Superior temporal gyrus (tissue), 1 donor: Measurements from ENCODE around the gene SMAP1.
"Not testable (repeated sequence)": the region's sequence is repeated elsewhere in the genome, so short reads cannot be mapped to it uniquely, and the experiment has no call there.

Source experiments
- DNase-seq: peaks from one replicate; pipeline ENCODE4 v3.0.0-alpha.2; 2016; ENCODE audit errors: extremely low spot score

Gene SMAP1

DNA sequence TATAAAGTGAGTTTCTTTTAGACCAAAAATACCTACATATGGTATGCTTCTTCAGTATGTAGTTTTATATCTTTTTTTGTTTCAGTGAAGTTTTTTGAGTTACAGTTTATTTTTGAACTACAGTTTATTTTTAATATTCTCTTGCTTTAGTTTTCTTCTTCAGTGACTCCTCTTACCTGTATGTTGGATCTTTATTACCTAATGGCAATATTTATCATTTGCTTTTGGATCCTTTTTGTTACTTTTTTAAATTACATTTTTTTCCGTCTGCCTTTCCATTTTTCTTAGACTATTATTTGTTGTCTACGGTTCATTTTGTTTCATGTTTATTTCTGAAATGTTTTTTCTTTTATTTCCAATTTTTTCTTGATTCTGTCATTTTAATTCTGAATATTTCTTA is 71.9 kb downstream of the SMAP1 start:
- DNase-seq, result no peak

DNA sequence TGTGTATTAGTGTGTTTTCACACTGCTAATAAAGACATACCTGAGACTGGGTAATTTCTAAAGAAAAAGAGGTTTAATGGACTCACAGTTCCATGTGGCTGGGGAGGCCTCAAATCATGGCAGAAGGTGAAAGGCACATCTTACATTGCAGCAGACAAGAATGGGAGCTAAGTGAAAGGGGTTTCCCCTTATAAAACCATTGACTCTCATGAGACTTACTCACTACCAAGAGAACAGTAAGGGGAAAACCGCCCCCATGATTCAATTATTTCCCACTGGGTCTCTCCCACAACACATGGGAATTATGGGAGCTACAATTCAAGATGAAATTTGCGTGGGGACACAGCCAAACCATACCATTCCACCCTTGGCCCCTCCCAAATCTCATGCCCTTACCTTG is 73.1 kb downstream of the SMAP1 start:
- DNase-seq, result not testable (repeated sequence)

- not testable (repeated sequence) for DNase-seq
Measured at GRCh38 chr6:70742462-70742861, 74.8 kb downstream of the SMAP1 start.

DNA sequence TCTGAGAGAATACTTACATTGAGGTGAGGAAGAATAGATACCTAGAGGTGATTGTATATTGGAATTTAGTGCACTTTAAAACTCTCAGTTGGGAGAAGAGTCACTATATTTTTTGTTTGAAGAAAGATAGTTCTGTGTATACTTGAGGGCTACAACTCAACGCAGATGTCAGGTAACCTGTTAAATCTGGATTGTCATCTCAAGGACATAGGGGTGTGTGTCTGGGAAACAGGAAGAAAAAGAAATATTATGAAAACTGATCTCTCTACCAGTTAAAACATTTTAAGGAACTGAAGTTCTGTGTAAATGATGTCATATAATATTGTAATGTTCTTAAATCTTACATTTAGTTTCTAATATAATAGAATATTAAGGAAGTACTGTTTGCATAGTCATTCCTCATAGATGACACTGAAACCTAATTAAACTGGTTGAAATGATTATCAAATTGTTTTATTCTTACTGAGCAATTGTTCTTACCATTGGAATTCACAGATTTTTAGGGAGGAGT is 86.2 kb downstream of the SMAP1 start:
- DNase-seq, result no peak

GRCh38 chr6:70758883-70759282 is 91.2 kb downstream of the SMAP1 start:
- no peak for DNase-seq

- DNase-seq, result no peak
Measured at GRCh38 chr6:70763754-70764510, 96.2 kb downstream of the SMAP1 start.

- DNase-seq, result no peak
Measured at GRCh38 chr6:70764706-70765105, 97.0 kb downstream of the SMAP1 start.

- not testable (repeated sequence) for DNase-seq
Measured at GRCh38 chr6:70771351-70771750, 103.7 kb downstream of the SMAP1 start.

DNA sequence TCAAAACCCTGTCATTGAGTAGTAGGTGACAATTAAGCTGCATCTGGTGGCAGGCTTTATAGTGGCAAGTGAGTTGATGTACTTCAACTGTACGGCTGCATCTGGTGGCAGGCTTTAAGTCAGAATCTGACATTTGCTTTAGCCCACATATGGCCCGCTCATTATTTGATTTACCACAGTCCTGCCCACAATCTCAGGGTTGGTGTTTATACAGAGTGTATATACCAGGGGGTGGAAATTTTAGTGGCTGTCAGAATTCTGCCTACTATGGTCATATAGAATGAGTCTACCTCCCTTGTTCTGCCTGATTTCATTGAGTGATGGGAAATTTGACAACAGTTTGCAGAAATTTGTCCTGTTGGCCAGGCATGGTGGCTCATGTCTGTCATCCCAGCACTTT is 112.3 kb downstream of the SMAP1 start:
- DNase-seq, result no peak

- DNase-seq, result no peak
Measured at GRCh38 chr6:70790483-70791224, 123.0 kb downstream of the SMAP1 start.

GRCh38 chr6:70797625-70798024 is 129.9 kb downstream of the SMAP1 start:
- DNase-seq, result no peak

DNA sequence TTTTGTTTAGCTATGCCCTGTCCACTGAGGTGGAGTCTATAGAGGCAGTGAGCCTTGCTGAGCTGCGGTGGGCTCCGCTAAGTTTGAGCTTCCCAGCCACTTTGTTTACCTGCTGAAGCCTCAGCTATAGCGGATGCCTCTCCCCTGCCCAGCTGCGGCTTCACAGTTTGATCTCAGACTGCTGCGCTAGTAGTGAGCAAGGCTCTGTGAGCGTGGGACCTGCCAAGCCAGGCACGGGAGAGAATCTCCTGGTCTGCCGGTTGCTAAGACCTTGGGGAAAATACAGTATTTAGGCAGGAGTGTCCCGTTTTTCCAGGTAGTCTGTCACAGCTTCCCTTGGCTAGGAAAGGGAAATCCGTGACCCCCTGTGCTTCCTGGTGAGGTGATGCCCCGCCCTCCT is 138.4 kb downstream of the SMAP1 start:
- DNase-seq, result no peak

DNA sequence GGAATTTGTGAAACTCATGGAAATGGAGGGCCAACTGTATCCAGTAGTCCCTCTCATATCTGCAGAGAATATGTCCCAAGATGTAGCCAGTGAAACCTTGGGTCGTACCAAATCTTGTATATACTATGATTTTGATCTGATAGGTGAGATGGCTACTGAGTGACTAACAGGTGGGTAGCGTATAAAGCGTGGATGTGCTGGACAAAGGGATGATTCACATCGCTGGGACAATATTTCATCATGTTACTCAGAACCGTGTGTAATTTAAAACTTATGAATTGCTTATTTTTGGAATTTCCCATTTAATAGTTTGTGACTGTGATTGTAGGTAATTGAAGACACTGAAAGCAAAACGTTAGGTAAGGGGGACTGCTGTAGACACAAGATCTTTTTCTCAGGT is 144.1 kb downstream of the SMAP1 start:
- no peak for DNase-seq

GRCh38 chr6:70813885-70814284 is 146.2 kb downstream of the SMAP1 start:
- no peak for DNase-seq

DNA sequence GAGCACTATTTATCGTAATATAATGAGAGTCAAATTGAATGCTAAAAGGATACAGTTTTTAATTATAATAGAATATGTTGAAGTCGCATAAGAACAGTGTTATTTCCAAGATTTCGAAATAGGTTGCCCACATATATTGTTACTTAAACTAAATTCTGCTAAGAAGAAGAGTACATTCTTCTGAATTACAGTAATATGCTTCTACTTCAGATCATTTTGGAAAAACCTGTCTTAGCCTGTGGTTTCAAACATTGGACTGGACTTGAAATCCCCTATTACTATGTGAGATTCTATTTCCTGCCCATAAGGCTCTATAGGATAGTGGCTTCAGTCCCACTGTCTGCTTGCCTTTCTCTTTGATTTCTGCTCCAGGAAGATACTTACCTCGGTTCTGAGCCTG is 152.0 kb downstream of the SMAP1 start:
- DNase-seq, result no peak

DNA sequence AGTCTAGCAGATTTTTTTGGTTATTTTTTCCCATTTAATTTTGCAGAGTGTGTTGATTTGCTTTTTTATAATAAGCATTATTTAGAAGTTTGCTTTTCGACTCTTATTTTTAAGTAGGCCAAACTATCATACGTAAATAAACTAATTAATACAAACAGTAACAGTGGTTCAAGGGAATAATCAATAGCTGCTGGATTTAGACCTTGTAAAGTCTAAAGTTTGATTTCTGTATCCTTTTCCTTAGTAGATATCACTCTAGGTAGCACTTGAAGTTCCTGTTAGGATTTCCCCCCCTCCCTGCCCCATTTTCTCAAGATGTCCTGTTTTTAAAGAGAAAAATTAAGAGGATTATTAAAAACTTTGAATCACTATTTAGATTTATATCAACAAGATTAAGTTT is 153.1 kb downstream of the SMAP1 start:
- no peak for DNase-seq

DNA sequence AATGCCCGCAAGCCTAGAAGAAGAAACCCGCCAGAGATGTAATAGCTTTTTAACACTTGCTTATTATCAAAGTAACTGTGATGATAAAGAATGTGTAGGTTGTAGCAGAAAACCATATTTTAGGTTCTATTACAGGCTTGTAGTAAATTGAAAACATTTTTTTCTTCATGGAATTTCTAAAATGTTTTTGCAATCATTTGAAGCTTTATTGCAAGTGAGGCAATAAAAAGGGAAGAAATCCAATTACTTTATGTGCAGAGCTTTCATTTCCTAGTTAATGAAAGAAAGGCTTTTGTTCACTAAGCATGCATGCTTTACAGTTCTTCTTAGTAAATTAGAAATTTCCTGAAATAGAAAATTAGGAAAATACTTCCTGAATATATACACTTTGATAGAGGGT is 154.1 kb downstream of the SMAP1 start:
- no peak for DNase-seq

DNA sequence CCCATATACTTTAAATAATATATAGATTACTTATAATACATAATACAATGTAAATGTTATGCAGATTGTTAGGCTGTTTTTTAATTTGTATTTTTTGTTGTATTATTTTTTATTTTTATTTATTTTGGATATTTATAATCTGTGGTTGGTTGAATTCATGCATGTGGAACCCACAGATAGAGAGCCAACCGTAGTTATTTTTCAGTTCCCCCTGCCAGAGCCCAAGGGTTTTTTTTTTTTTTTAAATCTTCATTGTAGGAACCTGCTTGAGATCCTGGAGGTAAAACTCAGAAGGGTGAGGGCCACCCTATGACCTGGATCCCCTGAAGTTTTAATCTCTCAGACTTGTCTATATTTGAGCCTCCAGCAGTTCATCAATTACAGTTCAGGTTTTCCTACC is 156.0 kb downstream of the SMAP1 start:
- no peak for DNase-seq

- no peak for DNase-seq
Measured at GRCh38 chr6:70831427-70831826, 163.7 kb downstream of the SMAP1 start.

DNA sequence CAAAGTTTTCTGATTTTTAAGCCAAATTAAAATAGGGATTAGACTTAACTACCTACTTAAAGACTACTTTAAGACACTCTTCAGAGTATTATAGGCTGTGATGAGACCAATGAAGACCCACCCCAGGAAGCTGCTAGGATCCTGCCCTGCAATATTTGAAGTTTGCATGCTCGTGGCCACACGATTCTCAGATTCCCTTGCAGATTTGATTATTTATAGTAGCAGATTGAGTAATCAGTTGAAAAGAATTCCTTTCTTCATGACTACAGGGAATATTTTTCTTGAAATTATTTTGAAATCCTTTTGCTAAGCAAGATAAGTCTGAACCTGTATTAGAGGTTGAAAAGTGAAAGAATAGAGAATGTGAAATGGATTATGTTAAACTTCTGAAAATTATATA is 166.8 kb downstream of the SMAP1 start:
- no peak for DNase-seq

DNA sequence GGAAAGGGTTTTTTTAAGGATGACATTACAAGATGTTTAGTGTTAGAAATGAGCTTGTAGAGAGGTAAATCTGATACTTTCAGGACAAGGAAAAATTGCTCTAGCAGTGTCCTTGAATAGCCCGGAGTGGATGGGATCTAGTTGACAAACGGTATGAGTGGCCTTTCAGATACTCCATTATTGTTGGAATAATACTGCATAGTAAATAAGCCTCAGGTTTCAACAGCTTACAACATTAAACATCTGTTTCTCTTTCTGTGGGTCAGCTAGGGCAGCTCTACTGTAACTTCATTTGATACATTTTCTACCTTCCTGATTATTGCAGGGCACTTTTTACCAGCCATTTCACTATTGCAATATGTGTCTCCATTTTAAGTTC is 171.2 kb downstream of the SMAP1 start:
- no peak for DNase-seq

- no peak for DNase-seq
Measured at GRCh38 chr6:70839286-70840266, 171.9 kb downstream of the SMAP1 start.
